HepG2 (cell line): ENCODE results near the gene PPP1R27. TPM values are rescaled to one million over a fixed set of nuclear protein-coding genes. Genes with fewer than 3 reads are reported as not detected.
A peak's percentile ranks its signal among the peaks of the same experiment; 100 is the strongest.

ENCODE experiments used
- CCDC6 ChIP-seq: sonication (generic); formaldehyde crosslinking; IDR thresholded peaks from 2 replicates; pipeline ENCODE4 v1.8.1; 2022; ENCODE audit warnings: mild to moderate bottlenecking, missing genetic modification reagents, moderate library complexity
- FOXK1 ChIP-seq: sonication (generic); formaldehyde crosslinking; IDR thresholded peaks from 2 replicates; pipeline ENCODE4 v1.4.0; 2020; ENCODE audit warnings: low read depth, missing genetic modification reagents, borderline replicate concordance
- HNRNPUL1 ChIP-seq: fragments of 200-400 bp; formaldehyde crosslinking; IDR thresholded peaks from 2 replicates; pipeline ENCODE4 v1.6.1; 2017; ENCODE audit warnings: low read depth, mild to moderate bottlenecking, low read length, moderate library complexity
- MED1 ChIP-seq: sonication (generic); formaldehyde crosslinking; IDR thresholded peaks from 2 replicates; pipeline ENCODE4 v1.4.0; 2020; ENCODE audit warnings: missing genetic modification reagents
- NFE2L1 ChIP-seq: sonication (generic); formaldehyde crosslinking; IDR thresholded peaks from 2 replicates; pipeline ENCODE4 v1.4.0; 2020; ENCODE audit warnings: missing genetic modification reagents, mild to moderate bottlenecking, borderline replicate concordance
- NFIC ChIP-seq: IDR thresholded peaks from 2 replicates; pipeline ENCODE4 v1.6.1; 2012; ENCODE audit warnings: mild to moderate bottlenecking, low read length, inconsistent platforms
- NPAS2 ChIP-seq: sonication (generic); formaldehyde crosslinking; IDR thresholded peaks from 2 replicates; pipeline ENCODE4 v1.8.0; 2022; ENCODE audit warnings: mild to moderate bottlenecking, missing genetic modification reagents, borderline replicate concordance
- NRL ChIP-seq: sonication (generic); formaldehyde crosslinking; IDR thresholded peaks from 2 replicates; pipeline ENCODE4 v1.5.0; 2020; ENCODE audit warnings: missing genetic modification reagents, mild to moderate bottlenecking, moderate library complexity, borderline replicate concordance
- PLRG1 ChIP-seq: fragments of 450-650 bp; conservative IDR thresholded peaks from 2 replicates; pipeline ENCODE4 v1.6.1; 2016
- PRDM4 ChIP-seq: sonication (generic); formaldehyde crosslinking; IDR thresholded peaks from 2 replicates; pipeline ENCODE4 v1.9.0; 2021; ENCODE audit warnings: missing genetic modification reagents, borderline replicate concordance
- RARA ChIP-seq: IDR thresholded peaks from 2 replicates; pipeline ENCODE4 v1.6.1; 2016; ENCODE audit warnings: missing genetic modification reagents, missing compliant biosample characterization
- RFX1 ChIP-seq: fragments of 450-650 bp; IDR thresholded peaks from 2 replicates; pipeline ENCODE4 v1.6.1; 2017
- SOX5 ChIP-seq: IDR thresholded peaks from 2 replicates; pipeline ENCODE4 v1.6.1; 2016; ENCODE audit warnings: borderline replicate concordance
- ZNF224 ChIP-seq: sonication (generic); formaldehyde crosslinking; IDR thresholded peaks from 2 replicates; pipeline ENCODE4 v1.5.0; 2020; ENCODE audit warnings: mild to moderate bottlenecking, missing genetic modification reagents
- ZNF3 ChIP-seq: IDR thresholded peaks from 2 replicates; pipeline ENCODE4 v1.7.0; 2017; ENCODE audit warnings: inconsistent platforms
- ZNF33A ChIP-seq: sonication (generic); formaldehyde crosslinking; IDR thresholded peaks from 2 replicates; pipeline ENCODE4 v1.5.1; 2020; ENCODE audit warnings: missing genetic modification reagents, mild to moderate bottlenecking, moderate library complexity, borderline replicate concordance
- ZNF562 ChIP-seq: sonication (generic); formaldehyde crosslinking; IDR thresholded peaks from 2 replicates; pipeline ENCODE4 v1.8.0; 2022; ENCODE audit warnings: missing genetic modification reagents, borderline replicate concordance
- ZNF577 ChIP-seq: sonication (generic); formaldehyde crosslinking; IDR thresholded peaks from 2 replicates; pipeline ENCODE4 v1.4.0; 2020; ENCODE audit warnings: mild to moderate bottlenecking, low read depth, missing genetic modification reagents, borderline replicate concordance
- ZNF710 ChIP-seq: sonication (generic); formaldehyde crosslinking; IDR thresholded peaks from 2 replicates; pipeline ENCODE4 v1.5.0; 2020; ENCODE audit warnings: mild to moderate bottlenecking, missing genetic modification reagents, borderline replicate concordance
- ZNF775 ChIP-seq: sonication (generic); formaldehyde crosslinking; IDR thresholded peaks from 2 replicates; pipeline ENCODE4 v1.4.0; 2020; ENCODE audit warnings: missing genetic modification reagents, mild to moderate bottlenecking, moderate library complexity, borderline replicate concordance
- polyA plus RNA-seq, 8 experiments: library from polyadenylated mRNA; depleted of rRNA in 3 of 8; stranded (reverse) in 7 of 8; unstranded in 1 of 8; fragments of >200 nt; fragmentation: Illumina TruSeq in 4 of 8; extraction: Trizol in 4 of 8; gene quantifications; 2 replicates each; pipeline versions ENCODE4 v1.2.1 to v1.2.3, GENCODE V29; 2011 to 2016; ENCODE audit warnings: low read depth in 4 of 8, missing spikeins in 1 of 8, mixed read lengths in 1 of 8; ENCODE audit not compliant: insufficient read depth in 1 of 8
- total RNA-seq, 5 experiments: library from RNA; depleted of rRNA; stranded (reverse); fragments of >200 nt; fragmentation: Illumina TruSeq; extraction: Trizol; gene quantifications; 2 replicates each; pipeline ENCODE4 v1.2.3, GENCODE V29; 2016; ENCODE audit warnings: low read depth in 1 of 5
- TF ChIP-seq, protein P1 (sequence below): sonication (generic); formaldehyde crosslinking; IDR thresholded peaks from 2 replicates; pipeline ENCODE4 v1.4.0; 2020; ENCODE audit warnings: missing genetic modification reagents
- TF ChIP-seq, protein P2 (sequence below): sonication (generic); formaldehyde crosslinking; IDR thresholded peaks from 2 replicates; pipeline ENCODE4 v1.5.0; 2020; ENCODE audit warnings: mild to moderate bottlenecking, missing genetic modification reagents

PPP1R27 gene
- total and polyA plus RNA-seq, 2 of the 13 experiments (the other 11 are each of a cell fraction or from before 2014, with no cell fraction given): 0.17 to 1.00 TPM

DNA sequence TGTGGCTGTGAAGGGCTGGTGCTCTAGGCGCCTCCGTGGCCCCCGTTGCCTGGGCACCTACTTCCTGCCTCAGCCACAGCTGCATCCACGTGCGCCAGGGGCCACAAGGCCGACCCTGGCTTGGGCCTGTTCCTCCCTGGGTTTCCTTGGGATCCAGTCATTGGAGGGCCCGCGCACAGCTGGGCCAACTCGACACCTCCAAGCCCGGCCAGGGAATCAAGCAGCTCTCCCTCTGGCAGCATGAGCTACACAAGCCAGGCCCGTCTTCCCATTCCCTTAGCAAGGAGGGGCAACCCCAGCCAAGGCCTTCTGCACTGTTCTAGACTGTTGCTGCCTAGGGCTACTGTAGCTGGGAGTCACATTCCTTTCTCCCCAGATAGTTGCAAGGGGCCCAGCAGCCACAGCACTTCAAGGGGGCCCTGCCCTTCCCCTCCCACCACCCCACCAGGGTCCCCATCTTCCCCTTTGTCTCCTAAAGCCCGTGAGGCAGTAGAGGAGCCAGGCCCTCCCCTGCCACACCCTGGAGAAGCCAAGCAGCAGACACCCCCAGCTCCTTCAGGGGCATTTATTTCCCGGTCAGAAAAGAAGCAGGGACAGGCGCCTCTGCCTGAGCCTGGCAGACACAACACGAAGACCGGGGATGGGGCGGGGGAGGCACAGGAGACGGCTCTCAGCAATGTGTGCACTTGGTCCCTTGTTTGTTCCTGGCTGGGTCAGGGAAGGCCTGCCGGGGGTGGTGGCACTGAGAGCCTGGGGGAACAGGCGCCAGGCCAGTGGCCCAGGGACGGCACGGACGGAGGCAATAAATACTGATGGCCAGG, 32.5 kb upstream of the PPP1R27 start (continued):
- TF ChIP-seq MED1 (CRISPR knock-in tag) (peak; percentile 3; the same call in 1 of the 2 replicates), SOX5 (CRISPR knock-in tag) (no peak), CCDC6 (CRISPR knock-in tag) (peak; percentile 38; the same call in 1 of the 2 replicates), ZNF33A (CRISPR knock-in tag) (0 out of 2 replicates have a peak, but pooled peaks have one; percentile 8), PRDM4 (no peak), NRL (CRISPR knock-in tag) (no peak; the same call in 1 of the 2 replicates), NPAS2 (CRISPR knock-in tag) (no peak), RARA (CRISPR knock-in tag) (no peak; the same call in 1 of the 2 replicates), PLRG1 (no peak), NFE2L1 (CRISPR knock-in tag) (no peak; the same call in 1 of the 2 replicates), ZNF562 (no peak), HNRNPUL1 (no peak), ZNF710 (CRISPR knock-in tag) (no peak), RFX1 (no peak), NFIC (0 out of 2 replicates have a peak, but pooled peaks have one; percentile 39), FOXK1 (CRISPR knock-in tag) (no peak; the same call in 1 of the 2 replicates), ZNF577 (CRISPR knock-in tag) (no peak), ZNF775 (no peak), ZNF224 (CRISPR knock-in tag) (no peak), ZNF3 (CRISPR knock-in tag) (no peak)
- TF ChIP-seq, protein P1, sequence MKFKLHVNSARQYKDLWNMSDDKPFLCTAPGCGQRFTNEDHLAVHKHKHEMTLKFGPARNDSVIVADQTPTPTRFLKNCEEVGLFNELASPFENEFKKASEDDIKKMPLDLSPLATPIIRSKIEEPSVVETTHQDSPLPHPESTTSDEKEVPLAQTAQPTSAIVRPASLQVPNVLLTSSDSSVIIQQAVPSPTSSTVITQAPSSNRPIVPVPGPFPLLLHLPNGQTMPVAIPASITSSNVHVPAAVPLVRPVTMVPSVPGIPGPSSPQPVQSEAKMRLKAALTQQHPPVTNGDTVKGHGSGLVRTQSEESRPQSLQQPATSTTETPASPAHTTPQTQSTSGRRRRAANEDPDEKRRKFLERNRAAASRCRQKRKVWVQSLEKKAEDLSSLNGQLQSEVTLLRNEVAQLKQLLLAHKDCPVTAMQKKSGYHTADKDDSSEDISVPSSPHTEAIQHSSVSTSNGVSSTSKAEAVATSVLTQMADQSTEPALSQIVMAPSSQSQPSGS (CRISPR knock-in tag): 0 out of 2 replicates have a peak, but pooled peaks have one; percentile 36
- TF ChIP-seq, protein P2, sequence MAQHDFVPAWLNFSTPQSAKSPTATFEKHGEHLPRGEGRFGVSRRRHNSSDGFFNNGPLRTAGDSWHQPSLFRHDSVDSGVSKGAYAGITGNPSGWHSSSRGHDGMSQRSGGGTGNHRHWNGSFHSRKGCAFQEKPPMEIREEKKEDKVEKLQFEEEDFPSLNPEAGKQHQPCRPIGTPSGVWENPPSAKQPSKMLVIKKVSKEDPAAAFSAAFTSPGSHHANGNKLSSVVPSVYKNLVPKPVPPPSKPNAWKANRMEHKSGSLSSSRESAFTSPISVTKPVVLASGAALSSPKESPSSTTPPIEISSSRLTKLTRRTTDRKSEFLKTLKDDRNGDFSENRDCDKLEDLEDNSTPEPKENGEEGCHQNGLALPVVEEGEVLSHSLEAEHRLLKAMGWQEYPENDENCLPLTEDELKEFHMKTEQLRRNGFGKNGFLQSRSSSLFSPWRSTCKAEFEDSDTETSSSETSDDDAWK (CRISPR knock-in tag): no peak
